Stimulated activated CD4-positive, alpha-beta T cell treated with anti-CD3 and anti-CD28 coated beads, TNF-alpha, amount 100 ng/mL, for 24 hours (primary cell): ENCODE measurements around the gene SMAD3.

Experiments used
- DNase-seq, 3 experiments: peaks; one replicate each; pipeline ENCODE4 v3.0.0-alpha.2; 2020; ENCODE audit warnings: low read depth in 3 of 3

Gene SMAD3

GRCh38 chr15:67230504-67230903 is 165.1 kb downstream of the SMAD3 start:
- DNase-seq, result no peak

- no peak for DNase-seq
Measured at GRCh38 chr15:67232591-67232990, 167.2 kb downstream of the SMAD3 start.

- no peak for DNase-seq
Measured at GRCh38 chr15:67240235-67241131, 175.1 kb downstream of the SMAD3 start.

- DNase-seq, result peak in 1 of 3 experiments; percentile 7
Measured at GRCh38 chr15:67241132-67241855, 175.9 kb downstream of the SMAD3 start.

GRCh38 chr15:67242708-67243111 is 177.3 kb downstream of the SMAD3 start:
- no peak for DNase-seq
